GM12872 (cell line): Measurements from ENCODE around the gene ARRDC4.

Experiments
- CTCF ChIP-seq: IDR thresholded peaks from 3 replicates; pipeline ENCODE4 v1.5.1; 2011; ENCODE audit warnings: low read depth, mild to moderate bottlenecking, low read length, moderate library complexity; ENCODE audit not compliant: insufficient read depth

The ARRDC4 gene

GRCh38 chr15:98001663-98002194, 41.2 kb downstream of the ARRDC4 start:
- no peak for TF ChIP-seq CTCF

GRCh38 chr15:98002419-98002818, 41.9 kb downstream of the ARRDC4 start:
- TF ChIP-seq CTCF = no peak

- TF ChIP-seq CTCF = no peak
Measured at GRCh38 chr15:98002866-98003265, 42.4 kb downstream of the ARRDC4 start.

- no peak for TF ChIP-seq CTCF
Measured at GRCh38 chr15:98003518-98003917, 43.0 kb downstream of the ARRDC4 start.

- TF ChIP-seq CTCF = no peak
Measured at GRCh38 chr15:98003996-98004395, 43.5 kb downstream of the ARRDC4 start.

GRCh38 chr15:98005659-98006058, 45.2 kb downstream of the ARRDC4 start:
- no peak for TF ChIP-seq CTCF

GRCh38 chr15:98009169-98009568, 48.7 kb downstream of the ARRDC4 start:
- no peak for TF ChIP-seq CTCF
